Duodenal mucosa (tissue), 2 donors: Measurements from ENCODE around the gene NARF.

Source experiments
- H3K27ac ChIP-seq: one replicate; pipeline ENCODE4 v1.7.0; 2013; ENCODE audit warnings: low read depth, low read length
- H3K27me3 ChIP-seq, 2 donors: one replicate each; pipeline ENCODE4 v1.7.0; 2013; ENCODE audit warnings: low read length in 2 of 2, control low read depth in 1 of 2; ENCODE audit not compliant: insufficient read depth in 2 of 2, control insufficient read depth in 1 of 2
- H3K36me3 ChIP-seq, 2 donors: one replicate each; pipeline ENCODE4 v1.7.0; 2013; ENCODE audit warnings: low read length in 2 of 2, control low read depth in 1 of 2; ENCODE audit not compliant: insufficient read depth in 2 of 2, control insufficient read depth in 1 of 2
- H3K4me1 ChIP-seq, 2 donors: one replicate each; pipeline ENCODE4 v1.7.0; 2013; ENCODE audit warnings: low read length in 2 of 2, control low read depth in 1 of 2; ENCODE audit not compliant: insufficient read depth in 2 of 2, control insufficient read depth in 1 of 2
- H3K4me3 ChIP-seq, 2 donors: one replicate each; pipeline ENCODE4 v1.7.0; 2013; ENCODE audit warnings: low read length in 2 of 2, low read depth in 1 of 2
- H3K9ac ChIP-seq, 2 donors: one replicate each; pipeline ENCODE4 v1.7.0; 2013; ENCODE audit warnings: low read length in 2 of 2, low read depth in 1 of 2
- H3K9me3 ChIP-seq, 2 donors: one replicate each; pipeline ENCODE4 v1.7.0; 2013; ENCODE audit warnings: low read length in 2 of 2, control low read depth in 1 of 2; ENCODE audit not compliant: control insufficient read depth in 1 of 2

NARF gene

GRCh38 chr17:82440469-82440981 lies 18.0 kb upstream of the NARF start:
- Histone ChIP-seq H3K36me3 (peaks cover 14 to 57% of the 10 kb centered on the region in 2 donors), H3K27ac (no peak overlapping the region), H3K4me3 (no peak overlapping the region), H3K9me3 (no peaks in the 10 kb centered on the region), H3K9ac (no peak overlapping the region), H3K4me1 (no peaks in the 10 kb centered on the region), H3K27me3 (no peaks in the 10 kb centered on the region)

- no peak overlapping the region for H3K27ac ChIP-seq
- peaks cover 14 to 52% of the 10 kb centered on the region in 2 donors for H3K36me3 ChIP-seq
- no peak overlapping the region for H3K4me3 ChIP-seq
Measured at GRCh38 chr17:82440991-82441627, 17.4 kb upstream of the NARF start.

GRCh38 chr17:82441691-82442487 lies 16.7 kb upstream of the NARF start:
- Histone ChIP-seq H3K27ac (no peak overlapping the region), H3K27me3 (no peaks in the 10 kb centered on the region), H3K36me3 (peaks cover 14 to 44% of the 10 kb centered on the region in 2 donors), H3K9me3 (no peaks in the 10 kb centered on the region), H3K4me1 (no peaks in the 10 kb centered on the region), H3K9ac (no peak overlapping the region), H3K4me3 (no peak overlapping the region)

More at GRCh38 chr17:82440991-82441627, 17.4 kb upstream of the NARF start:
- Histone ChIP-seq H3K9me3 (no peaks in the 10 kb centered on the region), H3K9ac (no peak overlapping the region), H3K27me3 (no peaks in the 10 kb centered on the region), H3K4me1 (no peaks in the 10 kb centered on the region)

- Histone ChIP-seq H3K27me3 (no peaks in the 10 kb centered on the region), H3K36me3 (peaks cover 14 to 38% of the 10 kb centered on the region in 2 donors), H3K4me3 (no peak overlapping the region), H3K4me1 (peaks cover 2 to 4% of the 10 kb centered on the region in 2 donors), H3K9me3 (no peaks in the 10 kb centered on the region), H3K9ac (no peak overlapping the region), H3K27ac (no peak overlapping the region)
Measured at GRCh38 chr17:82442643-82443464, 15.7 kb upstream of the NARF start.

- Histone ChIP-seq H3K27me3 (no peaks in the 10 kb centered on the region), H3K9me3 (no peaks in the 10 kb centered on the region), H3K4me3 (no peak overlapping the region), H3K27ac (no peak overlapping the region), H3K4me1 (peaks cover 5 to 6% of the 10 kb centered on the region in 2 donors), H3K36me3 (peaks cover 14 to 35% of the 10 kb centered on the region in 2 donors), H3K9ac (no peak overlapping the region)
Measured at GRCh38 chr17:82443465-82444283, 14.9 kb upstream of the NARF start.

- peaks cover 14 to 35% of the 10 kb centered on the region in 2 donors for H3K36me3 ChIP-seq
- peaks cover 5 to 13% of the 10 kb centered on the region in 2 donors for H3K4me1 ChIP-seq
- H3K4me3 ChIP-seq, result no peak overlapping the region
- no peaks in the 10 kb centered on the region for H3K27me3 ChIP-seq
- H3K27ac ChIP-seq, result no peak overlapping the region
- no peak overlapping the region for H3K9ac ChIP-seq
- H3K9me3 ChIP-seq, result no peaks in the 10 kb centered on the region
Measured at GRCh38 chr17:82444284-82444893, 14.2 kb upstream of the NARF start.

GRCh38 chr17:82444941-82445521 lies 13.5 kb upstream of the NARF start:
- no peak overlapping the region for H3K9ac ChIP-seq
- no peak overlapping the region for H3K4me3 ChIP-seq
- no peaks in the 10 kb centered on the region for H3K9me3 ChIP-seq
- peaks cover 8 to 20% of the 10 kb centered on the region in 2 donors for H3K4me1 ChIP-seq
- peaks cover 14 to 35% of the 10 kb centered on the region in 2 donors for H3K36me3 ChIP-seq
- H3K27me3 ChIP-seq, result no peaks in the 10 kb centered on the region
- H3K27ac ChIP-seq, result no peak overlapping the region

GRCh38 chr17:82445542-82445941 lies 13.0 kb upstream of the NARF start:
- peaks cover 8 to 21% of the 10 kb centered on the region in 2 donors for H3K4me1 ChIP-seq
- H3K9ac ChIP-seq, result no peak overlapping the region
- H3K4me3 ChIP-seq, result no peak overlapping the region
- H3K36me3 ChIP-seq, result peaks cover 14 to 35% of the 10 kb centered on the region in 2 donors
- H3K27me3 ChIP-seq, result no peaks in the 10 kb centered on the region
- H3K9me3 ChIP-seq, result no peaks in the 10 kb centered on the region
- no peak overlapping the region for H3K27ac ChIP-seq

- Histone ChIP-seq H3K27me3 (no peaks in the 10 kb centered on the region), H3K4me1 (peaks cover 10 to 25% of the 10 kb centered on the region in 2 donors), H3K36me3 (peaks cover 14 to 35% of the 10 kb centered on the region in 2 donors), H3K4me3 (no peak overlapping the region), H3K27ac (no peak overlapping the region), H3K9ac (no peak overlapping the region), H3K9me3 (no peaks in the 10 kb centered on the region)
Measured at GRCh38 chr17:82446124-82446523, 12.4 kb upstream of the NARF start.
